ENCODE measurements around the gene TM4SF1.
"Not testable (repeated sequence)": the region's sequence is repeated elsewhere in the genome, so short reads cannot be mapped to it uniquely, and the experiment has no call there.

The TM4SF1 gene

DNA sequence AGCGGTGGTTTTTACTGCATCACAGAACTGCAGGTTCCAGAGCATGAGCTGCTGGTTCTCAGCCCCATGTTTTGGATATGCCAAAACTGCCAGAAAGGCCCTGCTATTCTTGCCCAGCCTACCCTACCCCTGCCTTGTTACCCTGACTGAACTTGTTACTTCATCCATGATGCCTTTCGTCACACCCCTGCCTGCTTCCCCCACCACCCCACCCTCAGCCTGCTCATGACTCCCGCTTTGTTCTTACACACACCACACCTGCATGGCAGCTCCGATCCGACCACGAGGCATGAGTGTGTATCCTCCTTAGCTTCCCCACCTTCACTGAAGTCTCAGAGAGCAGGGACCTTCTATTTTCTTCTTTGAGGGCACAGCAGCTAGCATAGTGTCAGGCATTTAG lies 5.1 kb upstream of the TM4SF1 start:
- Histone ChIP-seq H3K27ac (ENCODE audit: low read length) (no peak overlapping the region), H3K27me3 (ENCODE audit: low read depth, low read length) (no peaks in the 10 kb centered on the region), H3K4me1 (ENCODE audit: control insufficient read depth in 1 of 2, insufficient read depth in 2 of 2, low read length in 2 of 2) (peaks cover 5 to 22% of the 10 kb centered on the region in 2 donors), H3K9me3 (ENCODE audit: control insufficient read depth in 1 of 2, low read length in 2 of 2) (no peaks in the 10 kb centered on the region), H3K4me3 (ENCODE audit: low read depth in 1 of 2, low read length in 2 of 2) (no peak overlapping the region), H3K36me3 (ENCODE audit: control insufficient read depth in 1 of 2, insufficient read depth in 2 of 2, low read length in 2 of 2) (peaks cover 0 to 4% of the 10 kb centered on the region in 2 donors)

- no peaks in the 10 kb centered on the region for H3K27me3 ChIP-seq (ENCODE audit: low read depth, low read length)
- H3K4me1 ChIP-seq (ENCODE audit: control insufficient read depth in 1 of 2, insufficient read depth in 2 of 2, low read length in 2 of 2), result peaks cover 5 to 22% of the 10 kb centered on the region in 2 donors
- H3K9me3 ChIP-seq (ENCODE audit: control insufficient read depth in 1 of 2, low read length in 2 of 2), result no peaks in the 10 kb centered on the region
- H3K36me3 ChIP-seq (ENCODE audit: control insufficient read depth in 1 of 2, insufficient read depth in 2 of 2, low read length in 2 of 2), result peaks cover 0 to 4% of the 10 kb centered on the region in 2 donors
- no peak overlapping the region for H3K4me3 ChIP-seq (ENCODE audit: low read depth in 1 of 2, low read length in 2 of 2)
- no peak overlapping the region for H3K27ac ChIP-seq (ENCODE audit: low read length)
These were observed 4.6 kb upstream of the TM4SF1 start for GRCh38 chr3:149382101-149382467.

DNA sequence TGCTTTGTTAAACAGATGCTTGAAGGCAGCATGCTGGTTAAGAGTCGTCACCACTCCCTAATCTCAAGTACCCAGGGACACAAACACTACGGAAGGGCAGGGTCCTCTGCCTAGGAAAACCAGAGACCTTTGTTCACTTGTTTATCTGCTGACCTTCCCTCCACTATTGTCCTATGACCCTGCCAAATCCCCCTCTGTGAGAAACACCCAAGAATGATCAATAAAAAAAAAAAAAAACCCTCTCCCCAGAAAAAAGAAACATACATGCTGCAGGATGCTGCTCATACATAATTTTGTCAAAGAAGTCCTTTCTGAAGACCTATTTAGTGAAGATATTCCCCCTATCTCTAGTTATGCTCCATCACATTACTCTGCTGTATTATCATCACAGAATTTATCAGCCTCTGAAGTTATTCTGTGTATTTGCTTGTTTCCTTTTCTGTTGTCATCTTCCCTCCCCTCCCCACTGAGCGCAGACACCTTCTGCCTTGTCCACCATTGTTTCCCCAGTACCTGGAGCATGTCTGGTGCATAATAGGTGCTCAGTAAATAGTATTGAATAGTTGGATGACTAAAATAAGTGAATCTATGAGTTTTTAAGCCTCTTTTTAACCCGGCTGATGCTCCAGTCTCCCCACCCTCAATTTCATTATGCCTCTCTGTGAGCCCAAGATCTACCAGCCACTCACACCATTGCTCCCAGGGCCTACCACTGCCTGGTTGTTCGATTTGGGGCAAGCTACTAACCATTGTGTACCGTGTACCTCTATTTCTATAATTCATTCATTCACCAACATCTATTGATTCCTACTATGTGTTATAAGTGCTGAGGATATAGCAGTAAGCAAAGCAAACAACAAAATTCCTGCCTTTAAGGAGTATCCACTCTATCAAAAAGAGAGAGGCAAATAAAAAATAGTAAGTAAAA lies 4.0 kb upstream of the TM4SF1 start:
- H3K36me3 ChIP-seq (ENCODE audit: control insufficient read depth in 1 of 2, insufficient read depth in 2 of 2, low read length in 2 of 2), result no peaks in the 10 kb centered on the region
- no peaks in the 10 kb centered on the region for H3K27me3 ChIP-seq (ENCODE audit: low read depth, low read length)
- H3K27ac ChIP-seq (ENCODE audit: low read length), result no peak overlapping the region
- peaks cover 5 to 24% of the 10 kb centered on the region in 2 donors for H3K4me1 ChIP-seq (ENCODE audit: control insufficient read depth in 1 of 2, insufficient read depth in 2 of 2, low read length in 2 of 2)
- H3K9me3 ChIP-seq (ENCODE audit: control insufficient read depth in 1 of 2, low read length in 2 of 2), result no peaks in the 10 kb centered on the region
- H3K4me3 ChIP-seq (ENCODE audit: low read depth in 1 of 2, low read length in 2 of 2), result no peak overlapping the region

- not testable (repeated sequence) for H3K27ac ChIP-seq (ENCODE audit: low read length); H3K27me3 ChIP-seq (ENCODE audit: low read depth, low read length); H3K36me3 ChIP-seq (ENCODE audit: control insufficient read depth in 1 of 2, insufficient read depth in 2 of 2, low read length in 2 of 2); H3K4me3 ChIP-seq (ENCODE audit: low read depth in 1 of 2, low read length in 2 of 2); H3K9me3 ChIP-seq (ENCODE audit: control insufficient read depth in 1 of 2, low read length in 2 of 2)
- peaks cover 5 to 19% of the 10 kb centered on the region in 2 donors for H3K4me1 ChIP-seq (ENCODE audit: control insufficient read depth in 1 of 2, insufficient read depth in 2 of 2, low read length in 2 of 2)
These were observed 2.8 kb upstream of the TM4SF1 start for GRCh38 chr3:149380220-149380619.

- H3K27ac ChIP-seq (ENCODE audit: low read length), result peak overlapping the region; percentile 11
- no peaks in the 10 kb centered on the region for H3K36me3 ChIP-seq (ENCODE audit: control insufficient read depth in 1 of 2, insufficient read depth in 2 of 2, low read length in 2 of 2)
- H3K9me3 ChIP-seq (ENCODE audit: control insufficient read depth in 1 of 2, low read length in 2 of 2), result no peaks in the 10 kb centered on the region
- H3K27me3 ChIP-seq (ENCODE audit: low read depth, low read length), result no peaks in the 10 kb centered on the region
- no peak overlapping the region for H3K4me3 ChIP-seq (ENCODE audit: low read depth in 1 of 2, low read length in 2 of 2)
- H3K4me1 ChIP-seq (ENCODE audit: control insufficient read depth in 1 of 2, insufficient read depth in 2 of 2, low read length in 2 of 2), result peaks cover 5 to 19% of the 10 kb centered on the region in 2 donors
These were observed 1.2 kb upstream of the TM4SF1 start for GRCh38 chr3:149378478-149379309.

GRCh38 chr3:149376718-149377407 lies 586 bp downstream of the TM4SF1 start:
- H3K4me1 ChIP-seq (ENCODE audit: control insufficient read depth in 1 of 2, insufficient read depth in 2 of 2, low read length in 2 of 2), result peaks cover 5 to 19% of the 10 kb centered on the region in 2 donors
- H3K27ac ChIP-seq (ENCODE audit: low read length), result peak overlapping the region; percentile 81

GRCh38 chr3:149375501-149376196 lies 1.8 kb downstream of the TM4SF1 start:
- Histone ChIP-seq H3K27ac (ENCODE audit: low read length) (peak overlapping the region; percentile 12), H3K9me3 (ENCODE audit: control insufficient read depth in 1 of 2, low read length in 2 of 2) (no peaks in the 10 kb centered on the region), H3K27me3 (ENCODE audit: low read depth, low read length) (no peaks in the 10 kb centered on the region), H3K4me3 (ENCODE audit: low read depth in 1 of 2, low read length in 2 of 2) (peak overlapping the region; percentile 37 to 49), H3K4me1 (ENCODE audit: control insufficient read depth in 1 of 2, insufficient read depth in 2 of 2, low read length in 2 of 2) (peaks cover 13 to 32% of the 10 kb centered on the region in 2 donors), H3K36me3 (ENCODE audit: control insufficient read depth in 1 of 2, insufficient read depth in 2 of 2, low read length in 2 of 2) (no peaks in the 10 kb centered on the region)

More at GRCh38 chr3:149376718-149377407, 586 bp downstream of the TM4SF1 start:
- Histone ChIP-seq H3K9me3 (ENCODE audit: control insufficient read depth in 1 of 2, low read length in 2 of 2) (no peaks in the 10 kb centered on the region), H3K36me3 (ENCODE audit: control insufficient read depth in 1 of 2, insufficient read depth in 2 of 2, low read length in 2 of 2) (no peaks in the 10 kb centered on the region), H3K4me3 (ENCODE audit: low read depth in 1 of 2, low read length in 2 of 2) (peak overlapping the region; percentile 44 to 61), H3K27me3 (ENCODE audit: low read depth, low read length) (no peaks in the 10 kb centered on the region)

- H3K4me1 ChIP-seq (ENCODE audit: control insufficient read depth in 1 of 2, insufficient read depth in 2 of 2, low read length in 2 of 2), result peaks cover 13 to 39% of the 10 kb centered on the region in 2 donors
- H3K36me3 ChIP-seq (ENCODE audit: control insufficient read depth in 1 of 2, insufficient read depth in 2 of 2, low read length in 2 of 2), result no peaks in the 10 kb centered on the region
- no peaks in the 10 kb centered on the region for H3K27me3 ChIP-seq (ENCODE audit: low read depth, low read length)
- H3K27ac ChIP-seq (ENCODE audit: low read length), result no peak overlapping the region
- peak overlapping the region; percentile 37 to 49 for H3K4me3 ChIP-seq (ENCODE audit: low read depth in 1 of 2, low read length in 2 of 2)
- no peaks in the 10 kb centered on the region for H3K9me3 ChIP-seq (ENCODE audit: control insufficient read depth in 1 of 2, low read length in 2 of 2)
These were observed 2.5 kb downstream of the TM4SF1 start for GRCh38 chr3:149374793-149375500.

DNA sequence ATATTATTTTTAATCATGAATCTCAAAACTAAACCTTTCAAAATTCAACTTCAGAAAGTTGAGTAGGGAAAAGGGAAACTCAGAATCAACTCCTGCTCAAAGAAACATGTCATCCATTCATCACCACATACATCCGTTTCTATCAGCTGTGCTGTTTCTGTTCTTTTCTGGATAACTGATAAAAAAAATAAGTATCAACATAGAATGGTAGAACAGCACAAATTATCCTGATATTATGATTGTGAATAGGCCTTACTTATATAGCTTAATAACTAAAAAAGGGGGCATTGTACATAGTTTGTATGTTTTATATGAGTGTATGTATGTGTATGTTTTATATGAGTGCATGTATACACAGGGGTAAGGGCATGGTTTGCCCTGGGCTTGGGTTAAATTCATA lies 3.1 kb downstream of the TM4SF1 start:
- Histone ChIP-seq H3K4me1 (ENCODE audit: control insufficient read depth in 1 of 2, insufficient read depth in 2 of 2, low read length in 2 of 2) (peaks cover 13 to 39% of the 10 kb centered on the region in 2 donors), H3K27ac (ENCODE audit: low read length) (no peak overlapping the region)

More for the DNA sequence above, 3.1 kb downstream of the TM4SF1 start:
- H3K27me3 ChIP-seq (ENCODE audit: low read depth, low read length), result no peaks in the 10 kb centered on the region
- no peaks in the 10 kb centered on the region for H3K36me3 ChIP-seq (ENCODE audit: control insufficient read depth in 1 of 2, insufficient read depth in 2 of 2, low read length in 2 of 2)
- no peak overlapping the region for H3K4me3 ChIP-seq (ENCODE audit: low read depth in 1 of 2, low read length in 2 of 2)
- H3K9me3 ChIP-seq (ENCODE audit: control insufficient read depth in 1 of 2, low read length in 2 of 2), result no peaks in the 10 kb centered on the region

All from muscle layer of duodenum (tissue), 2 donors.